GM23338 (cell line): Measurements from ENCODE around the gene MEGF6.

Experiments used
- CREB1 ChIP-seq: fragments of 250-450 bp; sonication (Bioruptor Pico); IDR thresholded peaks from 2 replicates; pipeline ENCODE4 v1.5.0; 2020; ENCODE audit warnings: low read depth, mild to moderate bottlenecking, moderate library complexity
- CTCF ChIP-seq, 2 experiments: fragments of 200-600 bp in 1 of 2; sonication (generic) in 1 of 2; conservative IDR thresholded peaks; 2 replicates each; pipeline versions ENCODE4 v1.5.1 to v1.6.1; 2016 to 2017; ENCODE audit warnings: antibody characterized with exemption in 2 of 2, low read depth in 2 of 2, mild to moderate bottlenecking in 2 of 2, moderate library complexity in 1 of 2
- ETS1 ChIP-seq: IDR thresholded peaks from 2 replicates; pipeline ENCODE4 v1.6.1; 2016; ENCODE audit warnings: antibody characterized with exemption
- EZH2 ChIP-seq: fragments of 200-600 bp; sonication (generic); IDR thresholded peaks from one replicate; pipeline ENCODE4 v1.8.0; 2017; ENCODE audit warnings: antibody characterized with exemption, mild to moderate bottlenecking, low read depth; ENCODE audit not compliant: unreplicated experiment
- EZH2phosphoT487 ChIP-seq: fragments of 200-600 bp; sonication (generic); IDR thresholded peaks from one replicate; pipeline ENCODE4 v1.8.1; 2018; ENCODE audit warnings: antibody characterized with exemption; ENCODE audit not compliant: unreplicated experiment
- JUNB ChIP-seq: IDR thresholded peaks from one replicate; pipeline ENCODE4 v1.6.1; 2016; ENCODE audit warnings: antibody characterized with exemption; ENCODE audit not compliant: unreplicated experiment
- POLR2AphosphoS5 ChIP-seq: IDR thresholded peaks from 2 replicates; pipeline ENCODE4 v1.6.1; 2016; ENCODE audit warnings: antibody characterized with exemption, low read depth
- REST ChIP-seq: IDR thresholded peaks from one replicate; pipeline ENCODE4 v1.6.1; 2018; ENCODE audit warnings: antibody characterized with exemption; ENCODE audit not compliant: unreplicated experiment
- ZNF331 ChIP-seq: fragments of 250-450 bp; sonication (Bioruptor Pico); IDR thresholded peaks from 2 replicates; pipeline ENCODE4 v1.5.0; 2020; ENCODE audit warnings: low read depth, mild to moderate bottlenecking, moderate library complexity

GRCh38 chr1:3488432-3488831 lies 122.9 kb downstream of the MEGF6 start:
- no peak for TF ChIP-seq CTCF (conservative IDR thresholded peaks at IDR 0.05; ENCODE audit: low read depth in 2 of 2)
- no peak for TF ChIP-seq EZH2
- TF ChIP-seq ZNF331 = no peak
- no peak for TF ChIP-seq CREB1 (CRISPR knock-in tag)
- TF ChIP-seq EZH2phosphoT487 = no peak
- TF ChIP-seq POLR2AphosphoS5 = no peak
- TF ChIP-seq REST = no peak
- TF ChIP-seq JUNB = no peak
- TF ChIP-seq ETS1 = no peak
